ENCODE results near the gene SORCS1. TPM values are rescaled to one million over a fixed set of nuclear protein-coding genes. Genes with fewer than 3 reads are reported as not detected.

The SORCS1 gene
- total and polyA plus RNA-seq, 4 donors: 0.08 to 0.21 (median 0.09) TPM; not detected in 1

GRCh38 chr10:106551501-106552062 lies 612.9 kb downstream of the SORCS1 start:
- 87% methylated on average over 4 of the region's 4 CpGs for WGBS
- Histone ChIP-seq H3K9me3 (ENCODE audit: control insufficient read depth in 4 of 4, low read length in 3 of 4) (no peaks in the 10 kb centered on the region), H3K27me3 (ENCODE audit: control insufficient read depth in 4 of 4, insufficient read depth in 4 of 4, low read length in 3 of 4) (no peaks in the 10 kb centered on the region), H3K27ac (ENCODE audit: low read depth in 1 of 2, low read length in 2 of 2) (no peak overlapping the region), H3K4me3 (ENCODE audit: low read depth in 1 of 3, low read length in 3 of 3) (no peak overlapping the region), H3K4me1 (ENCODE audit: control insufficient read depth in 4 of 4, insufficient read depth in 4 of 4, low read length in 3 of 4) (no peaks in the 10 kb centered on the region), H3K36me3 (ENCODE audit: control insufficient read depth in 4 of 4, insufficient read depth in 3 of 4, low read depth in 1 of 4, low read length in 3 of 4) (no peaks in the 10 kb centered on the region), H3K9ac (ENCODE audit: low read depth in 1 of 2, low read length in 2 of 2) (no peak overlapping the region)
- DNase-seq (ENCODE audit: low spot score): no peak
- no peak for TF ChIP-seq ZBTB33 (IDR thresholded peaks at IDR 0.05)
- TF ChIP-seq EGR1 (IDR thresholded peaks at IDR 0.05; ENCODE audit: low read depth in 2 of 2): no peak
- TF ChIP-seq FOXA2 (IDR thresholded peaks at IDR 0.05): no peak
- TF ChIP-seq NR2F2 (IDR thresholded peaks at IDR 0.05): no peak
- no peak for TF ChIP-seq RXRA (IDR thresholded peaks at IDR 0.05)
- no peak for TF ChIP-seq FOXA1 (IDR thresholded peaks at IDR 0.05)
- TF ChIP-seq REST (IDR thresholded peaks at IDR 0.05): no peak
- no peak for TF ChIP-seq SP1 (IDR thresholded peaks at IDR 0.05)
- TF ChIP-seq YY1 (IDR thresholded peaks at IDR 0.05): no peak
- TF ChIP-seq JUND (IDR thresholded peaks at IDR 0.05): no peak
- TF ChIP-seq CTCF (IDR thresholded peaks at IDR 0.05; ENCODE audit: low read depth, low read length, missing input control): no peak
- no peak for TF ChIP-seq HNF4G (IDR thresholded peaks at IDR 0.05)
- no peak for TF ChIP-seq RAD21 (IDR thresholded peaks at IDR 0.05)
- no peak for TF ChIP-seq ATF3 (IDR thresholded peaks at IDR 0.05)
- no peak for TF ChIP-seq TAF1 (conservative IDR thresholded peaks at IDR 0.05)

- TF ChIP-seq CTCF (IDR thresholded peaks at IDR 0.05; ENCODE audit: low read depth, low read length, missing input control) (no peak), NR2F2 (IDR thresholded peaks at IDR 0.05) (no peak), FOXA1 (IDR thresholded peaks at IDR 0.05) (no peak), SP1 (IDR thresholded peaks at IDR 0.05) (no peak), YY1 (IDR thresholded peaks at IDR 0.05) (no peak), RAD21 (IDR thresholded peaks at IDR 0.05) (no peak), EGR1 (IDR thresholded peaks at IDR 0.05; ENCODE audit: low read depth in 2 of 2) (no peak), MAX (IDR thresholded peaks at IDR 0.05) (no peak), TAF1 (conservative IDR thresholded peaks at IDR 0.05) (no peak), HNF4G (IDR thresholded peaks at IDR 0.05) (no peak), HNF4A (conservative IDR thresholded peaks at IDR 0.05) (no peak), ATF3 (IDR thresholded peaks at IDR 0.05) (no peak)
- Histone ChIP-seq H3K4me3 (ENCODE audit: low read depth in 1 of 3, low read length in 3 of 3) (no peak overlapping the region), H3K9me3 (ENCODE audit: control insufficient read depth in 4 of 4, low read length in 3 of 4) (no peaks in the 10 kb centered on the region), H3K27ac (ENCODE audit: low read depth in 1 of 2, low read length in 2 of 2) (no peak overlapping the region), H3K9ac (ENCODE audit: low read depth in 1 of 2, low read length in 2 of 2) (no peak overlapping the region), H3K27me3 (ENCODE audit: control insufficient read depth in 4 of 4, insufficient read depth in 4 of 4, low read length in 3 of 4) (no peaks in the 10 kb centered on the region), H3K36me3 (ENCODE audit: control insufficient read depth in 4 of 4, insufficient read depth in 3 of 4, low read depth in 1 of 4, low read length in 3 of 4) (no peaks in the 10 kb centered on the region), H3K4me1 (ENCODE audit: control insufficient read depth in 4 of 4, insufficient read depth in 4 of 4, low read length in 3 of 4) (no peaks in the 10 kb centered on the region)
- WGBS: 81% methylated on average over 6 of the region's 6 CpGs
- no peak for DNase-seq (ENCODE audit: low spot score)
Observed at GRCh38 chr10:106548832-106549231, 615.7 kb downstream of the SORCS1 start.
